Ectodermal cell (in vitro differentiated cells): ENCODE data around the gene PEX5L.
A peak's percentile ranks its signal among the peaks of the same experiment; 100 is the strongest.

ENCODE experiments used
- H3K27ac ChIP-seq: 2 replicates; pipeline ENCODE4 v1.7.0; 2013; ENCODE audit warnings: mild to moderate bottlenecking, low read depth, low read length; ENCODE audit not compliant: insufficient read depth, poor library complexity, severe bottlenecking
- H3K27me3 ChIP-seq: 2 replicates; pipeline ENCODE4 v1.7.0; 2013; ENCODE audit warnings: mild to moderate bottlenecking, low read length; ENCODE audit not compliant: insufficient read depth, control insufficient read depth, poor library complexity, severe bottlenecking
- H3K36me3 ChIP-seq: one replicate; pipeline ENCODE4 v1.7.0; 2013; ENCODE audit warnings: low read length; ENCODE audit not compliant: control insufficient read depth, insufficient read depth
- H3K4me1 ChIP-seq: one replicate; pipeline ENCODE4 v1.7.0; 2013; ENCODE audit warnings: low read length; ENCODE audit not compliant: control insufficient read depth, insufficient read depth
- H3K4me3 ChIP-seq: 2 replicates; pipeline ENCODE4 v1.7.0; 2013; ENCODE audit warnings: low read depth, low read length, control low read depth; ENCODE audit not compliant: insufficient read depth
- H3K9me3 ChIP-seq: 2 replicates; pipeline ENCODE4 v1.7.0; 2013; ENCODE audit warnings: mild to moderate bottlenecking, low read length, moderate library complexity; ENCODE audit not compliant: control insufficient read depth
- WGBS, 2 experiments: methylation state at CpG; one replicate each; pipeline ENCODE4 v1.1.7; 2013; ENCODE audit warnings: missing lambda C conversion rate in 2 of 2; 5-methylcytosine and 5-hydroxymethylcytosine counted together

Gene PEX5L

DNA sequence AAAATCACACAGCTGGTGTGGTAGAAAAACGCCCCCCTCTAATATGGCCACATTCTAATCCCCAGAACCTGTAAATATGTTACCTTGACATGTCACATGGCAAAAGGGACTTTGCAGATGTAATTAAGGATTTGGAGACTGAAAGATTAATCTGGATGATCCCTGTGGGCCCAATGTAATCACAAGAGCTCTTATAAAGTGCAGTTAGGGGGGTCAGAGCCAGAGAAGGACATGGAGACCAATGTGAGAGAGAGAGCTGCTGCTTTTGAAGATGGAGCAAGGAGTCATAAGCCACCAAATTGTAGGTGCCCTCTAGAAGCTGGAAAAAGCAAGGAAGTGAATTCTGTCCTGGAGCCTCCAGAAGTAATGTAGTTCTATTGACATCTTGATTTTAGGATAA lies 152.6 kb downstream of the PEX5L start:
- Histone ChIP-seq H3K4me3 (no peak overlapping the region), H3K27ac (no peak overlapping the region), H3K4me1 (peaks cover 35% of the 10 kb centered on the region), H3K9me3 (no peaks in the 10 kb centered on the region), H3K36me3 (no peaks in the 10 kb centered on the region), H3K27me3 (no peaks in the 10 kb centered on the region)
- 100% methylated on average over 1 of the region's 1 CpG; no CpG with 5 or more reads in 1 of the 2 experiments for WGBS, 2 experiments

DNA sequence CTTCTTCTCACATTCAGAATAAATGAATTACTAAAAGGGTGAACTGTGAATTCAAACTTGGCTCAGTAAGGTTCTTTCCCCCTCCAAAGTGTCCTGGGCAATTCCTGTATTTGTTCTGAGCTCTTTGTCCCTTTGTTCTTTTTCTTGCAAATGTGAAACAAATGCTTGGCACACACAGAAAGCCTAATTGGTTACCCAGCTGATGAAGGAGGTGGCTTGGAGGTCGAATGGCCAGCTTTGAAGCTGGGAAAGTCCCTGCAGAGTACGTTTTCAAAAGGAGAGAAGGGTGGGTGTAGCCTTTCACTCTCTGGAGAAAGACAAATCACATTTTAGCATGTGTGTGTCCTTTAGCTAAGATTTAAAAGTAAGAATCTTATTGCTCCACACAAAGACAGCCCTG lies 154.4 kb downstream of the PEX5L start:
- 0% methylated on average over 2 of the region's 2 CpGs for WGBS, 2 experiments
- H3K27ac ChIP-seq = peak overlapping the region; percentile 79

DNA sequence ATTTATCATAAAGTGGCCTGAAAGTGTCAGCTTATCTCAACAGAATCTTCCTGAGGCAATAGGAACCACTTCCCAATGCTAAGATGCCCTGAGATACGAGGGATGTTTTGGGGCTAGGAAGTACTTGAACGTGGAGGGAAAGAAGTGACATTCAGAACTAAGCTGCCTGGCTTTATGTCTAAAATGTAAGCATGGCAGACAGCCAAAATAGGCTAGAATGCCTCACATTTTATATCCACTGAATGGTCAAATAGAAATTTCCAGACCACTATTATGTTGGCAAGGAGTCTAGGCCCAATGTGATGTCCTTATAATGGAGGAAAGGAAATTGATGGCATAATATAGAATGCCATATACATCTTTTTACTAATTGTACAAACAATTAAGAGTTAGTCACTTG lies 154.9 kb downstream of the PEX5L start:
- H3K4me1 ChIP-seq = peaks cover 21% of the 10 kb centered on the region
- H3K4me3 ChIP-seq = no peak overlapping the region
- no peaks in the 10 kb centered on the region for H3K27me3 ChIP-seq
- WGBS, 2 experiments = 80 to 96% methylated on average over 2 of the region's 2 CpGs
- peak overlapping the region; percentile 50 for H3K27ac ChIP-seq
- H3K9me3 ChIP-seq = no peaks in the 10 kb centered on the region
- no peaks in the 10 kb centered on the region for H3K36me3 ChIP-seq

More for the DNA sequence above, 154.4 kb downstream of the PEX5L start:
- no peaks in the 10 kb centered on the region for H3K27me3 ChIP-seq
- no peaks in the 10 kb centered on the region for H3K9me3 ChIP-seq
- no peaks in the 10 kb centered on the region for H3K36me3 ChIP-seq
- peaks cover 25% of the 10 kb centered on the region for H3K4me1 ChIP-seq
- no peak overlapping the region for H3K4me3 ChIP-seq

DNA sequence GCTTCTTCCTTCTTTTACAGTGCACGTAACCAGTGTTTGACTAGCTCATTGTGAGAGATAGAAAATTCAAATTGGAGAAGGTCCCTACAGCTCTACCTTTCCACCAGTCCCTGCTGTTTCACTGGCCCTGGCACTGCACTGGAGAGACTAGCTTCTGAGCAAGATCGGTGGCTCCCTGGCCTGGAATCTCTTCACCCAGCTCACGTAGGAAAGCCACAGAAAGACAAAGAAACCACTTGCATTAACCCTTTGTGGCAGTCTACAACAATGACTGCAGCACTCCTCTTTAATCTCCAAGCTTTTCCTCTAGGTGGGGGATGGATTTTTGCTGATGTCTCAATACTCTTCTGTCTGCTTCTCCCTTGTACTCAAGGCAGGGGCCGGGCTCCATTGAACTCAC lies 155.9 kb downstream of the PEX5L start:
- H3K9me3 ChIP-seq = no peaks in the 10 kb centered on the region
- H3K4me3 ChIP-seq = no peak overlapping the region
- peaks cover 18% of the 10 kb centered on the region for H3K4me1 ChIP-seq
- peak overlapping the region; percentile 62 for H3K27ac ChIP-seq
- no peaks in the 10 kb centered on the region for H3K27me3 ChIP-seq
- WGBS, 2 experiments = 37 to 41% methylated on average over 4 of the region's 4 CpGs
- no peaks in the 10 kb centered on the region for H3K36me3 ChIP-seq

DNA sequence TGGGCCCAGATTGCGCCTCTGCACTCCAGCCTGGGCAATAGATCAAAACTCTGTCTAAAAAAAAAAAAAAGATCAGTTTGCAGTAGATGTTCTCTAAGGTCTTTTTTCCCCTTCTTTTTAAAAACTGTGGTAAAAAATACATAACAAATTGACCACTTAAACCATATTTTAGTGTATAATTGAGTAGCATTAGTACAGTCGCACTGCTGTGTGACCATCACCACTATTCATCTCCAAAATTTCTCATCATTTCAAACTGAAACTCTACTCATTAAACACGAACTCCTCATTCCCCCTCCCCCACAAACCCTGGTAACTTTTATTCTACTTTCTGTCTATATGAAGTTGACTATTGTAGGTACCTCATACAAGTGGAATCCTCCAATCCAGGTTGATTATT lies 160.3 kb downstream of the PEX5L start:
- 83 to 92% methylated on average over 3 of the region's 3 CpGs for WGBS, 2 experiments

DNA sequence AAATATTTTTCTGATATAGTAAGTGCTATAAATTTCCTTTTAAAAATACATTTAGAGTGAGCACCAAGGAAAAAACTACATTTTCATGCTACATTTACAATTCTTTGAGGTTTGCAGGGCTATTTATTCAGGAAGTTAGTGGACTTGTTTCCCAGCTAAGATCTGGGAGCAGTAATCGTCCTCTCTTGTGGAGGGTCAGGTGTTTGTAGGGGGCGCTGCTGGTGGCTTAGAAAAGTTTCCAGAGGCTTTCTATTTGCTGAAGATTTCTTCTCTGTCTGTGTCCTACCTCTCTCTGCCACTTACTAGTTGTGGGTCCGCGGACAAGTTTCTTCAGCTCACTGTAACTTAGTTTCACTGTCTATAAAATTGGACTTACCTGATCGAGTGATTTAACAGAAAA lies 163.9 kb downstream of the PEX5L start:
- no peak overlapping the region for H3K4me3 ChIP-seq
- H3K4me1 ChIP-seq = peaks cover 5% of the 10 kb centered on the region
- no peak overlapping the region for H3K27ac ChIP-seq
- WGBS, 2 experiments = 48 to 69% methylated on average over 4 of the region's 5 CpGs
- no peaks in the 10 kb centered on the region for H3K9me3 ChIP-seq
- H3K27me3 ChIP-seq = no peaks in the 10 kb centered on the region
- no peaks in the 10 kb centered on the region for H3K36me3 ChIP-seq

More for the DNA sequence above, 160.3 kb downstream of the PEX5L start:
- Histone ChIP-seq H3K36me3 (no peaks in the 10 kb centered on the region), H3K27me3 (no peaks in the 10 kb centered on the region), H3K4me3 (no peak overlapping the region), H3K27ac (no peak overlapping the region), H3K4me1 (peaks cover 14% of the 10 kb centered on the region), H3K9me3 (no peaks in the 10 kb centered on the region)

DNA sequence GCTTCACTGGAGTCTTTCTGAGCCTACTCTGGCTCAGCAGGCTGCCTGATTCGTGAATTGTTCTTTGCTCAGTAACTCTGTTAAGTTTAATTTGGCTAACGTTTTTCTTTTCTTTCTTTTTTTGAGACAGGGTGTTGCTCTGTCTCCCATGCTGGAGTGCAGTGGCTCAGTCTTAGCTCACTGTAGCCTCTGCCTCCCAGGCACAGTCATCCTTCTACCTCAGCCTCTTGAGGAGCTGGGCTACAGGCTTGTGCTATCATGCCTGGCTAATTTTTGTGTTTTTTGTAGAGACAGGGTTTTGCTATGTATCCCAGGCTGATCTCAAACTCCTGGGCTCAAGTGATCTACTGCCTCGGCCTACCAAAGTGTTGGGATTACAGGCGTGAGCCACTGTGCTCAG lies 165.0 kb downstream of the PEX5L start:
- 71 to 72% methylated on average over 4 of the region's 4 CpGs for WGBS, 2 experiments

DNA sequence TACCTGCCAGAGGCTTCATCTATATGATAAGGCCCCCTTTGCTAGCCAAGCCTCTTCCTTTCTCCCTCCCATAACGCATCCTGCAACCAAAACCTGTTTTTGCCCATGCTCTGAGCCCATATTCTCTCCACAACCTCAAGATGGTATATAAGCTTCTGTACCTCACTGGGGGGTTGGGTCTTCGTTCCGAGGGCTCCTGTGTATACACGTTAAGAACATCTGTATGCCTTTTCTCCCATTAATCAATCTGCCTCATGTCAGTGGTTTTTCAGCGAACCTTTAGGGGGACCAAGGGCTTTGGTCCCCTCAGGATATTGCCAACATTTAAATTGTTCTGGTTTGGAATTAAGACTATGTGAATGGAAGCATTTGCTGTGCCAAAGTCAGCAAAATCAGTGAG lies 168.0 kb downstream of the PEX5L start:
- H3K4me1 ChIP-seq = peaks cover 5% of the 10 kb centered on the region
- no peaks in the 10 kb centered on the region for H3K36me3 ChIP-seq
- H3K9me3 ChIP-seq = no peaks in the 10 kb centered on the region
- WGBS, 2 experiments = 88% methylated on average over 5 of the region's 5 CpGs
- H3K4me3 ChIP-seq = no peak overlapping the region
- H3K27me3 ChIP-seq = no peaks in the 10 kb centered on the region
- H3K27ac ChIP-seq = no peak overlapping the region

More for the DNA sequence above, 165.0 kb downstream of the PEX5L start:
- Histone ChIP-seq H3K27ac (no peak overlapping the region), H3K36me3 (no peaks in the 10 kb centered on the region), H3K9me3 (no peaks in the 10 kb centered on the region), H3K4me3 (no peak overlapping the region), H3K4me1 (peaks cover 5% of the 10 kb centered on the region), H3K27me3 (no peaks in the 10 kb centered on the region)

DNA sequence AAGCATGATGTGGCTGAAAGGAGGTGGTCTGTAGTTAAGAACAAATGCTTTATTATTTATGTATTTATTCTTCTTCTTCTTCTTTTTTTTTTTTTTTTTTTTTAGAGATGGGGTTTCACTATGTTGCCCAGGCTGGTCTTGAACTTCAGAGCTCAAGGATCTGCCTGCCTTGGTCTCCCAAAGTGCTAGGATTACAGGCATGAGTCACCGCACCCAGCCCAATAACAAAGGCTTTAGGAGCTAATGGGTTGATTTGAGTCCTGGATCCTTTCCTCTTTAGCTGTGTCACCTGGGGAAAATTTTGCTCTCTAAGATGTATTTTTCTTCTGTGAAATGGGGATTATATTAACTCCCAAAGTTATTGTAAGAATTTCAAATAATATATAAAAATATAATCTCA lies 168.8 kb downstream of the PEX5L start:
- Histone ChIP-seq H3K4me3 (no peak overlapping the region), H3K4me1 (peaks cover 5% of the 10 kb centered on the region), H3K27me3 (no peaks in the 10 kb centered on the region), H3K27ac (no peak overlapping the region), H3K36me3 (no peaks in the 10 kb centered on the region), H3K9me3 (no peaks in the 10 kb centered on the region)
- WGBS, 2 experiments = 84 to 91% methylated on average over 1 of the region's 1 CpG

DNA sequence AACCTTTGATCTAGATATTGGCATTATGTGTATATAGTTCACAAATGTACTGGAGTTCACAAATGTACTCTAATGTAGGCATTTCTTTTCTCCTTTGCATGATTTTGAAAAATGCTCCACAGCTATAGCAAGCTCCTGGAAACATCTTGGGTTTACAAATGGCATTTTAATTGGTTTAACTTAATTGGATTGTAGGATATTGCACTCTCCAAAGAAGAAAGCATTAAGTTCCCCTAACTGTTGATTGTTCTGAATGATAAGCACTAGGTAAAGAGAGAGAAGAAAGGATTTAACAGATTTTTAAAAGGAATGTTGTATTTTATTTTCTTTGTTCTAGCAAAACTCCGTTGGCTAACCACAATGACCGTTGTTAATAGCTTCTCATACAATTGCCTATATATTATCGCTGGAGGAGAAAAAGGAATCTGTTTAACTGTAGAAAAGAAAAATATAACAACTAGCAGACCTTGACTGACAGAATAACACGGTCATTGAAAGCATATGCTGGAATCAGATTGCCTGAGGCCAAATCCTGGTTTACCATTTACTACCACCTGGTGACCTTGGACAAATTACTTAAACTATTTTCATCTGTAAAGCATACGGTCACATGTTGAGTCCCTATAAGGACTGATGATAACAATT lies 170.8 kb downstream of the PEX5L start:
- H3K27me3 ChIP-seq = no peaks in the 10 kb centered on the region
- no peaks in the 10 kb centered on the region for H3K9me3 ChIP-seq
- no peaks in the 10 kb centered on the region for H3K4me1 ChIP-seq
- H3K4me3 ChIP-seq = no peak overlapping the region
- no peaks in the 10 kb centered on the region for H3K36me3 ChIP-seq
- 71 to 88% methylated on average over 3 to 5 of the region's 5 CpGs for WGBS, 2 experiments
- H3K27ac ChIP-seq = no peak overlapping the region

DNA sequence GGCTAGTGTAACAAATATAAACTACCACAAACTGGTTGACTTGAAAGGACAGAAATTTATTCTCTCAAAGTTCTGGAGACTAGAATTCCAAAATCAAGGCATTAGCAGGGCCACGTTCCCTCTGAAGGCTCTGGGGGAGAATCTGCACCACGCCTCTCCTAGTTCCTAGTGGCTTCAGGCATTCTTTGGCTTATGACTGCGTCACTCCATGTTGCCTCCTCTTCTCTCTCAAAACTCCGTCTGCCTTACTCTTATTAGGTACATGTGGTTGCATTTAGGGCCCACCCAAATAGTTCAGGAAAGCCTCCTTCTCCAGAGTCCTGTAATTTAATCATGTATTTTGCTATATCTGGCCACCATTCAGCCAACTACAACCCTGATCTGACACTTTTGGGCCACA lies 174.8 kb downstream of the PEX5L start:
- no peaks in the 10 kb centered on the region for H3K9me3 ChIP-seq
- WGBS, 2 experiments = 93 to 96% methylated on average over 4 of the region's 4 CpGs
- no peak overlapping the region for H3K4me3 ChIP-seq
- no peaks in the 10 kb centered on the region for H3K27me3 ChIP-seq
- H3K36me3 ChIP-seq = no peaks in the 10 kb centered on the region
- no peaks in the 10 kb centered on the region for H3K4me1 ChIP-seq
- no peak overlapping the region for H3K27ac ChIP-seq
